GM18498 (cell line): ENCODE results near the gene SP6.
A peak's percentile ranks its signal among the peaks of the same experiment; 100 is the strongest.

Source experiments
- ATAC-seq: cut with Tn5 transposase; IDR thresholded peaks from one replicate; pipeline ENCODE4 v1.9.1; 2021; ENCODE audit warnings: mild to moderate bottlenecking, moderate library complexity; ENCODE audit not compliant: unreplicated experiment

SP6 gene

GRCh38 chr17:47813512-47814031 is 37.4 kb downstream of the SP6 start:
- ATAC-seq = no peak

DNA sequence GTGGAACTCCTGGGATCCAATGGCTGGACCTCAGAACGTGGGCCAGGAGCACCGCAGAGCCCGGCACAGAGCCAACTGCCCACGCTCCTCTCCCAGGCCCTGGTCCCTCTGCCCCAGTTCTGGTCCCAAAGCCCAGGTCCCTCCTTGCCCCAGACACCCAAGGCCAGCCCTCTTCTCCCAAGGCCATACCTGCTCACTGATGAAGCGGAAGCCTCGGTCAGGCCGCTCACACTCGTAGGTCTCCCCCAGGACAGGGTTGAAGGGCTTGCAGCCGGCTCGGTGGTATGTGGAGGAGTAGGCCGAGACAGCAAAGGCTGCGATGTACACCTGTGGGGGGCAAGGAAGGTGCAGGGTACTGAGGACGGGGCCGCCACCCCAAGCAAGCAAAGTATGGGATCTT is 37.9 kb downstream of the SP6 start:
- no peak for ATAC-seq

DNA sequence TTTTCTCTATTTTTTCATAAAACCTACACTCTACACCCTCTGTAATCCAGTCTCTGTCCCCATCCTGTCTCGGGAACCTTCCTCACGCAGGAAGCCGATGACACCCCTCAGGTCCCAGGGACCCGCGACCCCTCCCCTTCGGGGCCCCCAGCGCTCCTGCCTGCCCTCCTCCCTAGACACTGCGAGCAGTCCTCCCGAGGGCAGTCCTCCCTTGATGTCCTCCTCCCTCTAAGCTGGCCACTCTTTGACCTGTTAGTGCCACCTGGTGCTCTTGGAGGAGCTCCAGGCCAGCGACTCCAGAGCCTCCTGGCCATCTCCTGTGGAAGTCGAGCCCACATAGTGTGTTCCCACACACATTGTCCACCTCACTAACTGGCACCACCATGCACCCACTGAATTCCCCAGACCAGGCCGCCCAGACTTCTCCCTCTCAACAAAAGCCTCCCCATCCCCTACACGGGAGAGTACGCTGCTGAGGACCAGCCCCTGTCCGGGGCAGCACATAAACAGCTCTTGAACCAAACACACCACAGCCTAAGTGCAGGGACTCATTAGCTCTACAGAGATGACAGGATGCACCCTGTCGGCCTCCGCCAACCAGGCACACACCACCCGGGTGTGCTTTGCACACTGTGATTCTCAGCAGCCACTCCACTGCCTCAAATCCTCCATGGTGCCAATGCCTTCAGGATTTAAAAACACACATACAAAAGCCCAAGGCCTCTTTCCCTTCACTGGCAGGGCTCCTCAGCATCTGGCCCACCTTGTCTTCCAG is 38.6 kb downstream of the SP6 start:
- no peak for ATAC-seq

- no peak for ATAC-seq
Measured at GRCh38 chr17:47811709-47812108, 39.3 kb downstream of the SP6 start.

DNA sequence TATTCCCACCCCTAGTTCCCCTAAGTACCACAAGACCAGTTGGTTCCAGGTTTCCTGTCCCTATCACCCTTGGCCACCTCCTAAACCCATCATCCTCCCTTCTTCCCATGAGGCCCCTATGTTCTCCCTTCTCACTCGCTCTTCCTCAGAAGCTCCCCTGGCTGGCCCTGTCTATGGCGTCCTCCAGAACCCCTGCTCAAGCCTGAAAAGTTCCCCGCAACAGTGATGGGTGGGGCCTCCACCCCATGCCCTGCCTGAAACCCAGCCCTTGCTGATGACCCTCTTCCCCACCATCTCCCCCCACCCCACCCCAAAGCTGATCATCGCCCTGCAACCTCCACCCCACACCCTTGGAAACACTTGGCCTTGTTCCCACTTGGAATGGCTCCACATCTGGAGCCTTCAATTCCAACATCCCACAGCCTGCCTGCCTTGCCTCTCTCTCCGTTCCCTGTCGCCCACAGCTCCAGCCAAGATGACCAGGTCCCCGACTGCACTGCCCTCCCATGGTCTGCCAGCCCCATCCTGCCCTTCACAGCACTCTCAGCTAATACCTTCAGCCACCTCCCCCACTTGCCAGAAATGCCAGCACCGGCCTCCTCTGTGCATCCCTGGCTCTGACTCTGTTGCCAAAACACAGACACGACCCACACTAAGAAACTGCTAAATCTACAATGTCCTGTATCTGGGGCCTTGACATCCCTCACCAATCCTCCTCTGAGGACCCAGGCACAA is 39.9 kb downstream of the SP6 start:
- ATAC-seq = no peak

DNA sequence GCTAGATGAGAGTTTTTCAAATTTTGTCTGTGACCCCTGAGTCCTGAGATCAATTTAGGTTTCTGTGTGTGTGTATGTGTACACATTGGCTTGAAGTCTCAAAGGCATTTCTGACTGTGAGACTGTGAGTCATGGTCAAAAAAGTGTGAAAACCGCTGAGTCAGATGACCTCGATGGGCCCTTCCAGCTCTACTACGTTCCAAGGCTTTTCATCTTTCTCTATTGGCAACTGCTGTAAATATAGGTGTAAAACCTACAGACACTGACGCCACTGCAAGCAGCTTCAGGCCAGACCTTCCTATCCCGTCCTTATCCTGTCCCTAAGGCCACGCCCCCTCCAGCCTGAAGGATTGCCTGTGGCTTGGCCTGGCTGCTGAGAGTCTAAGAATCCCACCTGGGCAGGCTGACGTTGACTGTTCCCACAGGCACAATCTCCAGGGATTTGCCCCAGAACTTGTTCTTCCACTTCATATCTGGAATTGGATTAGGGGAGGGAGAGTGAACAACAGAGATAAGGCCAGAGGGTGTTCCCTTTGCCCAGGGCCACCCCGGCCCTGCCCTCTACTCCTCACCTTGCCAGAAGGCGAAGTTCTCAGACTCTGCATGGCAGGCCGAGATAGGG is 40.7 kb downstream of the SP6 start:
- no peak for ATAC-seq

- no peak for ATAC-seq
Measured at GRCh38 chr17:47808830-47809480, 42.0 kb downstream of the SP6 start.

GRCh38 chr17:47808036-47808829 is 42.7 kb downstream of the SP6 start:
- ATAC-seq = no peak

- no peak for ATAC-seq
Measured at GRCh38 chr17:47807421-47807820, 43.5 kb downstream of the SP6 start.

DNA sequence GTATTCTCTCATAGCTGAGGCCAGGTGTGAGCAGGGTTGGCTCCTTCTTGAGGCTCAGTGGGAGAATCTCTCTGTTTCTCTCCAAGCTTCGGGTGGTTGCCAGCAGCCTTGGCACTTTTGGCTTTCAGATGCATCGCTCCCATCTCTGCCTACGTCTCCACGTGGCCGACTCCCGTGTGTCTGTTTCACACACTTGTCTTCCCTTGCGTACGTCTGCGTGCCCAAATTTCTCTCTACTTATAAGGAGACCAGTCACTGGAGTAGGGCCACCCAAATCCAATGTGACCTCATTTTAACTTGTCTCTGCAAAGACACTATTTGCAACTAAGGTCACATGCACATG is 44.1 kb downstream of the SP6 start:
- no peak for ATAC-seq

- ATAC-seq = no peak
Measured at GRCh38 chr17:47806026-47806912, 44.7 kb downstream of the SP6 start.

DNA sequence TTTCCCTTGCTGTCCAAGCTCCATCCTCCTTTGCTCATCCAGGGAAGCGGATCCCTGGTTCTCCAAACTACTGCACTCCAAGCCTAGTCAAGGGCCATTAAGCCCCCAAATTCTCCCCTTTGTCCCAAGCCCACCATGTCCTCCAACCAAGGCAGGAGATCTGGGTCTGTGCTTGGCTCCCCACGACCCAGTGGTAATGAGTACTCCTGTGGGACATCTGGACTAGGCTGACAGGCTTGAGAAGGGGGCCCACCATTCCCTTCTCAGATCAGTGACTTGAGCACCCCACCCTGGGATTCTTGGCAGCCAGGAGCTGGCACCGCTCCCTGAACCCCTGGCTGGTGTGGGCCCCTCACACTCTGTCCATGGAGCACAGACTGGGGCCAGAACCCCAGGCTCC is 46.5 kb downstream of the SP6 start:
- no peak for ATAC-seq

DNA sequence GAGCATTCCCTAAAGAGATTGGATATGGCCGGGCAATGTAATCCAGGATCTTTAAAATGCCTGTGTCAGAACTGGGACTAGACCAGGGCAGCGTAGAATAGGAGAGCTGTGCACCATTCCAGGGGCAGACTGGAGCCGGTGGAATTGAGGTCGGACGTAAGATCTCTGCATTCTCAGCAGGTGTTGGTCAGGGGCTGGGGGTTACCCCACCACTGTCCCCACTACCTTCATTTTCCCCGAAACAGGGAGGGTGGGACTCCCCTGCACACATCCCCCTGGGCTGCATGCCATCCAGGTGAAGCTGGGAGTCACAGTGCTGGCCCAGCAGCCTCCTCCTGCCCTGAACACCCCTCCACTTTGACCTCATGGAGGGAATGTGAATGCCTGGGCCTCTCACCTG is 47.2 kb downstream of the SP6 start:
- no peak for ATAC-seq

GRCh38 chr17:47803201-47803600 is 47.8 kb downstream of the SP6 start:
- ATAC-seq = no peak

DNA sequence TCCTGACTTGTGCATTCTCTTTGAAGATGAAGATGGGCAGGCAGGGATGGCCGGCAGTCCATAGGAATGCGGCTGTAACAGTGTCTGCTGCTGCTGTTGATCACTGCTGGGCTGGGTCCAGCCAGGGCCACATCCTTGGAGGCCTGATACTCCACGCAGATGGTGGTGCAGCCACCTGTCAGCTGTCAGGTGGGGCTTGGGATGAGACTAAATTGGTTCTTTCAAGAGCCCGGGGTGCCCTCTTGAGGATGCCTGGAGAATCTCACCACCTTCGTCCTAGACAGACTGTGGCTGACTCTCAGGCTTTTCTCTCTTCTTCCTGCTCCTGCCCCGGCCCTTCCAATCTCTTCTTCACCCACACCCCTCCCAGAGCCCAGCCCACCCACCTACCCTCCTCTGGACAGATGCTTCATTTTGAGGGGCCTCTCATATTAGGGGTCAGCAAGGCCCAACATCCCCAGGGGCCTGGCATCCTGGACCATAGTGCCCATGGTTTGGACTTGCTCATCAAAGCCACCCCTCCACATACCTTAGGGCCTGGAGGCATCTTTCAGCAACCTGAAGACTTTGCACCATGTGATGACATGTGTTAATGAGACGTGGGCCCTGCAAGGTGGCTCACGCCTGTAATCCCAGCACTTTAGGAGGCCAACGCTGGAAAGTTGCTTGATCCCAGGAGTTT is 48.5 kb downstream of the SP6 start:
- ATAC-seq = peak; percentile 56

GRCh38 chr17:47801906-47802305 is 49.1 kb downstream of the SP6 start:
- no peak for ATAC-seq

GRCh38 chr17:47801176-47801765 is 49.7 kb downstream of the SP6 start:
- ATAC-seq = no peak

DNA sequence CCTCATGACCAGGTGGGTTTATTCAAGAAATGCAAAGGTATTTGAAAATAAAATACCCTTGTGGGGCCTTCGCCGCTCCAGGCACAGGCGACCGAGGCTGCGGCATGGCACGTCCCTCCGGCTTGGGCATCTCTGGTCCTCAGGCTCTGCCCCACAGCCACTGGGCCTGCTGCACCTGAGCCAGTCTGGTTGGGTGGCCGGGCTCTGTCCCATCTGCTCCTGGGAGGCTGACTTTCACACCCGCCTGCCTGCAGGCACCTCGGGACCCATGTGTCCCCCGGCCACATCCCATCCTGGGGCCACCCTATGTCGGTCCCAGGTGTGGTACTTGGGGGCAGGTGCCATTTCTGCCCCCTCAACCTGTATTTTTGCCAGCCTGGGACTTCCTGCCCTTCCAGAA is 50.3 kb downstream of the SP6 start:
- ATAC-seq = no peak

- ATAC-seq = no peak
Measured at GRCh38 chr17:47797797-47798196, 53.2 kb downstream of the SP6 start.
